Endodermal cell (in vitro differentiated cells): ENCODE results near the gene CDH20. TPM values are rescaled to one million over a fixed set of nuclear protein-coding genes. Genes with fewer than 3 reads are reported as not detected.

Experiments
- DNase-seq: peaks from one replicate; pipeline ENCODE4 v3.0.0-alpha.2; 2017
- H3K27ac ChIP-seq: 2 replicates; pipeline ENCODE4 v1.5.1; 2013; ENCODE audit warnings: mild to moderate bottlenecking, low read depth, low read length, moderate library complexity
- H3K27me3 ChIP-seq: 2 replicates; pipeline ENCODE4 v1.6.1; 2013; ENCODE audit warnings: mild to moderate bottlenecking, low read length, moderate library complexity; ENCODE audit not compliant: insufficient read depth, control insufficient read depth, poor library complexity, severe bottlenecking
- H3K36me3 ChIP-seq: 2 replicates; pipeline ENCODE4 v1.7.0; 2013; ENCODE audit warnings: mild to moderate bottlenecking, low read length, moderate library complexity; ENCODE audit not compliant: control insufficient read depth, insufficient read depth
- H3K4me1 ChIP-seq: one replicate; pipeline ENCODE4 v1.7.0; 2013; ENCODE audit warnings: low read length; ENCODE audit not compliant: control insufficient read depth, insufficient read depth
- H3K4me3 ChIP-seq: 2 replicates; pipeline ENCODE4 v1.5.1; 2013; ENCODE audit warnings: mild to moderate bottlenecking, low read length, moderate library complexity
- H3K9ac ChIP-seq: 2 replicates; pipeline ENCODE4 v1.6.1; 2013; ENCODE audit warnings: mild to moderate bottlenecking, low read length, moderate library complexity; ENCODE audit not compliant: poor library complexity, severe bottlenecking; ENCODE audit errors: extremely low read depth
- H3K9me3 ChIP-seq: 2 replicates; pipeline ENCODE4 v1.6.1; 2013; ENCODE audit warnings: mild to moderate bottlenecking, low read length, moderate library complexity; ENCODE audit not compliant: control insufficient read depth
- H3K27ac Mint-ChIP-seq: 2 replicates; pipeline ENCODE4 v1.8.0; 2020; ENCODE audit warnings: mixed read lengths
- H3K27me3 Mint-ChIP-seq: 2 replicates; pipeline ENCODE4 v1.8.0; 2021; ENCODE audit warnings: mild to moderate bottlenecking, mixed read lengths; ENCODE audit not compliant: insufficient read depth
- H3K36me3 Mint-ChIP-seq: 2 replicates; pipeline ENCODE4 v1.8.0; 2020; ENCODE audit warnings: low read depth, mixed read lengths
- H3K4me1 Mint-ChIP-seq: 2 replicates; pipeline ENCODE4 v1.8.0; 2020; ENCODE audit warnings: mixed read lengths
- H3K4me3 Mint-ChIP-seq: 2 replicates; pipeline ENCODE4 v1.8.0; 2020; ENCODE audit warnings: mild to moderate bottlenecking, moderate library complexity, mixed read lengths
- H3K9me3 Mint-ChIP-seq: 2 replicates; pipeline ENCODE4 v1.8.0; 2020; ENCODE audit warnings: mild to moderate bottlenecking, mixed read lengths
- WGBS, 2 experiments: methylation state at CpG; one replicate each; pipeline versions ENCODE4 v1.1.5 to v1.1.7; 2013; ENCODE audit warnings: missing lambda C conversion rate in 2 of 2, mixed read lengths in 1 of 2; ENCODE audit not compliant: insufficient coverage in 1 of 2, insufficient read length in 1 of 2; 5-methylcytosine and 5-hydroxymethylcytosine counted together
- total RNA-seq, 2 donors: library from RNA; stranded (reverse); fragmentation: NEBNext Ultra II Directional in 1 of 2; extraction: Animal tissue kit (Norgen Biotek cat#: 25700) in 1 of 2; gene quantifications; 2 replicates in 1 of 2; 3 replicates in 1 of 2; pipeline ENCODE4 v1.2.1, GENCODE V29; 2021
- TF ChIP-seq, protein P1 (sequence below): fragments of 200-600 bp; sonication (generic); conservative IDR thresholded peaks from 2 replicates; pipeline ENCODE4 v1.5.0; 2021; ENCODE audit warnings: antibody characterized with exemption, mild to moderate bottlenecking

The CDH20 gene
- total RNA-seq, 2 donors from 2014 or later, result 0.11 to 0.75 TPM

DNA sequence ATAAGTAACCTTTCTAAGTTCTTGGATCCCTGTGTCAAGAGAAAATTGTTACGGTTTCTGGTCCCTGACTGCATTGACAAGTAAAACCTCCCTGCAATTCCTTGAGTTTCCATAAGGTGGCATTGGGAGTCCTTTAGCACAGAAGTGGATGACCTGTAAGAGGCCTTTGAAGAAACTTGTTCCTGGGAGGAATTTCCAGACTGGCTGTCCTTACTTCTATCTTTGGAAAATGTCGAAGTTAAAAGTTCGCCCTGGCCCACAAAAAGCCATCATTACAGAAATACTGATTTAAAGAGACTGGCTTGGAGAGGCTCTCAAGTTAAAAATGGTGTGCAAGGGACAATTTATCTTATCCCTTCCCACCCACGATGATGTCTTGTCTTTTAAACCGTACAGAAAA is 218.4 kb downstream of the CDH20 start:
- Mint-ChIP-seq H3K36me3 (no peaks in the 10 kb centered on the region), H3K27me3 (no peaks in the 10 kb centered on the region), H3K4me1 (peaks cover 29% of the 10 kb centered on the region), H3K9me3 (no peaks in the 10 kb centered on the region), H3K4me3 (no peak overlapping the region), H3K27ac (no peak overlapping the region)
- Histone ChIP-seq H3K27me3 (no peaks in the 10 kb centered on the region), H3K27ac (no peak overlapping the region), H3K4me3 (no peak overlapping the region), H3K9ac (no peak overlapping the region), H3K4me1 (peaks cover 19% of the 10 kb centered on the region), H3K9me3 (no peaks in the 10 kb centered on the region), H3K36me3 (no peaks in the 10 kb centered on the region)
- peak; percentile 76 for DNase-seq
- WGBS, 2 experiments, result 60 to 64% methylated on average over 4 to 5 of the region's 5 CpGs
- TF ChIP-seq, protein P1, sequence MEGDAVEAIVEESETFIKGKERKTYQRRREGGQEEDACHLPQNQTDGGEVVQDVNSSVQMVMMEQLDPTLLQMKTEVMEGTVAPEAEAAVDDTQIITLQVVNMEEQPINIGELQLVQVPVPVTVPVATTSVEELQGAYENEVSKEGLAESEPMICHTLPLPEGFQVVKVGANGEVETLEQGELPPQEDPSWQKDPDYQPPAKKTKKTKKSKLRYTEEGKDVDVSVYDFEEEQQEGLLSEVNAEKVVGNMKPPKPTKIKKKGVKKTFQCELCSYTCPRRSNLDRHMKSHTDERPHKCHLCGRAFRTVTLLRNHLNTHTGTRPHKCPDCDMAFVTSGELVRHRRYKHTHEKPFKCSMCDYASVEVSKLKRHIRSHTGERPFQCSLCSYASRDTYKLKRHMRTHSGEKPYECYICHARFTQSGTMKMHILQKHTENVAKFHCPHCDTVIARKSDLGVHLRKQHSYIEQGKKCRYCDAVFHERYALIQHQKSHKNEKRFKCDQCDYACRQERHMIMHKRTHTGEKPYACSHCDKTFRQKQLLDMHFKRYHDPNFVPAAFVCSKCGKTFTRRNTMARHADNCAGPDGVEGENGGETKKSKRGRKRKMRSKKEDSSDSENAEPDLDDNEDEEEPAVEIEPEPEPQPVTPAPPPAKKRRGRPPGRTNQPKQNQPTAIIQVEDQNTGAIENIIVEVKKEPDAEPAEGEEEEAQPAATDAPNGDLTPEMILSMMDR, result peak; percentile 90

DNA sequence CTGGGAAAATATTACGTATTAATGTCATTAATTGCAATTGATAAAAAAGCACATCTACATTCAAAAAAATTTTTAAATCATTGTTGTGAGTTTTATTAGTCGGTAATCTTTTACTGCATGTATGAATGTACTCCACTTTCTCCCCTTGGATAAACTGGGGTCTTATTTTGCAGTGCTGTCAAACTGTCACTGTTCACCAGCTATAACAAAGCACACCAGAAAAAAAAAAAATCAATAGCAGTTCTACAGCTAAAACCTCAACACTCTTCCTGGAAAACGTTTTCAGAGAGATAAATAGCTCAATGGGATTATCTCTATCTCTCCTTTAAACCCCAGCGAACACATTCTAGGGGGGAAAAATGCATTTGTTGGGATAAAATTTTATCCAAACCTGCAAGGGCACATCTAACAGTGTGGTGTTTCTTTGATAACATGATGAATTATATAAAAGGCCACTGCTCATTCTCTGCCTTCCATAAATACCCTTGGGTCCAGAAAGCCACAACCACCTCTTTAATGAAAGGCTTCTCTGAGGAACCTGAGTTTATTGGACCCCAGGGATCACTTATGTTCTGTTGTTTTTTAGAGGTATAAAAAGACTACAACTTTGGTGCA is 219.9 kb downstream of the CDH20 start:
- Histone ChIP-seq H3K4me3 (no peak overlapping the region), H3K27me3 (no peaks in the 10 kb centered on the region), H3K27ac (no peak overlapping the region), H3K4me1 (peaks cover 19% of the 10 kb centered on the region), H3K36me3 (no peaks in the 10 kb centered on the region), H3K9me3 (no peaks in the 10 kb centered on the region), H3K9ac (no peak overlapping the region)
- H3K27me3 Mint-ChIP-seq, result no peaks in the 10 kb centered on the region
- H3K4me3 Mint-ChIP-seq, result no peak overlapping the region
- peaks cover 2% of the 10 kb centered on the region for H3K9me3 Mint-ChIP-seq
- 83% methylated on average over 2 of the region's 4 CpGs; no CpG with 5 or more reads in 1 of the 2 experiments for WGBS, 2 experiments
- TF ChIP-seq, protein P1, result no peak
- peaks cover 33% of the 10 kb centered on the region for H3K4me1 Mint-ChIP-seq
- H3K36me3 Mint-ChIP-seq, result no peaks in the 10 kb centered on the region
- no peak overlapping the region for H3K27ac Mint-ChIP-seq
- no peak for DNase-seq

- no peak for DNase-seq
- no peak overlapping the region for H3K27ac Mint-ChIP-seq
- no peak overlapping the region for H3K4me3 Mint-ChIP-seq
- WGBS, 2 experiments, result 96 to 97% methylated on average over 38 to 67 of the region's 67 CpGs
- H3K36me3 ChIP-seq, result no peaks in the 10 kb centered on the region
- no peaks in the 10 kb centered on the region for H3K36me3 Mint-ChIP-seq
- no peaks in the 10 kb centered on the region for H3K27me3 ChIP-seq
- no peaks in the 10 kb centered on the region for H3K9me3 ChIP-seq
- H3K27me3 Mint-ChIP-seq, result no peaks in the 10 kb centered on the region
- peaks cover 19% of the 10 kb centered on the region for H3K4me1 ChIP-seq
- no peak overlapping the region for H3K27ac ChIP-seq
- H3K9ac ChIP-seq, result no peak overlapping the region
- no peak overlapping the region for H3K4me3 ChIP-seq
- peaks cover 31% of the 10 kb centered on the region for H3K4me1 Mint-ChIP-seq
- TF ChIP-seq, protein P1, result no peak
- peaks cover 9% of the 10 kb centered on the region for H3K9me3 Mint-ChIP-seq
Observed at GRCh38 chr18:61554117-61554776, 221.0 kb downstream of the CDH20 start.
